ENCODE data around the gene MYH9.

DNA sequence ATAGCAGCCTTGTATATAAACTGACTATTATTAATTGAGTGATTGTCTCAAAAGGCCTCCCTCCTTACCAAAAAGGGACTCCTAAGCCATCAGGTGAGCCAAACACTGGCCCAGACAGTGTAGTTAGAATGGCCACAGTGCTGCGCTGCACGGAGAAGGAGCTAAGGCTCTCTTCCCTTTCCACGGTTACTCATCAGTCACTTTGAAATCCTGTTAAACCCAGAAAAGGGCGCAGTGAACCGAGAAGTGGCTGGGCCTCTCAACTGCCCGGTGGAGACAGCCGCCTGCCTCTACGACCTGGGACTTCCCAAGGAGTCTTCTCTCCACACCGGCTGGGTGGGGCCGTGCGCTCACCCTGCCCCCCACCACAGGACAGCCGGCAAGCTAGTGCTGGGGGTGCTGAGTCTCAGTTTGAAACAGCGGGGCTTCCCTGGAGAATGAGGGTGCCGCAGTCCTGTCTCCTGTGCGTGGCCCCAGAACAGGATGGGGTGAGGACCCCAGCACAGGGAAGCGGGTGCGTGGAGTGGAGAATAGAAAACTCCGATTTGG lies 1.3 kb downstream of the MYH9 start:
- TF ChIP-seq BHLHE40 (IDR thresholded peaks at IDR 0.05; ENCODE audit: borderline replicate concordance) (no peak), SUZ12 (IDR thresholded peaks at IDR 0.05) (no peak)

Data from HEK293T (cell line).